ENCODE measurements around the gene TSSC4.
"Not testable (repeated sequence)": the region's sequence is repeated elsewhere in the genome, so short reads cannot be mapped to it uniquely, and the experiment has no call there.

Gene TSSC4

GRCh38 chr11:2355000-2355644 is 45.4 kb upstream of the TSSC4 start:
- Histone ChIP-seq H3K27me3 (ENCODE audit: insufficient read depth, low read length) (peaks cover 9% of the 10 kb centered on the region; the same call in 1 of the 2 replicates), H3K36me3 (ENCODE audit: insufficient read depth, low read length) (no peaks in the 10 kb centered on the region), H2AFZ (ENCODE audit: low read length) (no peak overlapping the region), H3K4me1 (ENCODE audit: insufficient read depth, low read length, severe bottlenecking) (no peaks in the 10 kb centered on the region), H3K79me2 (ENCODE audit: insufficient read depth, low read length) (no peaks in the 10 kb centered on the region), H3K27ac (ENCODE audit: low read depth, low read length, poor library complexity, severe bottlenecking) (no peak overlapping the region), H3K9ac (ENCODE audit: low read length) (no peak overlapping the region), H3K9me2 (ENCODE audit: low read depth, low read length) (no peaks in the 10 kb centered on the region), H3K9me3 (ENCODE audit: low read length) (no peaks in the 10 kb centered on the region), H3F3A (ENCODE audit: insufficient read depth, low read length) (no peaks in the 10 kb centered on the region), H4K20me1 (ENCODE audit: insufficient read depth, low read length) (no peaks in the 10 kb centered on the region), H3K4me3 (ENCODE audit: low read depth, low read length, poor library complexity, severe bottlenecking) (no peak overlapping the region), H3K4me2 (ENCODE audit: low read length) (no peak overlapping the region)
- TF ChIP-seq EZH2 (IDR thresholded peaks at IDR 0.05; ENCODE audit: borderline replicate concordance, low read length) (no peak), CTCF (IDR thresholded peaks at IDR 0.05; ENCODE audit: low read length) (no peak)

- Histone ChIP-seq H3F3A (ENCODE audit: insufficient read depth, low read length) (no peaks in the 10 kb centered on the region), H3K4me3 (ENCODE audit: low read depth, low read length, poor library complexity, severe bottlenecking) (no peak overlapping the region), H3K9ac (ENCODE audit: low read length) (no peak overlapping the region), H3K4me2 (ENCODE audit: low read length) (no peak overlapping the region), H4K20me1 (ENCODE audit: insufficient read depth, low read length) (no peaks in the 10 kb centered on the region), H3K9me3 (ENCODE audit: low read length) (no peaks in the 10 kb centered on the region), H3K36me3 (ENCODE audit: insufficient read depth, low read length) (no peaks in the 10 kb centered on the region), H3K79me2 (ENCODE audit: insufficient read depth, low read length) (no peaks in the 10 kb centered on the region), H3K4me1 (ENCODE audit: insufficient read depth, low read length, severe bottlenecking) (no peaks in the 10 kb centered on the region), H3K27me3 (ENCODE audit: insufficient read depth, low read length) (0 out of 2 replicates have a peak, but pooled peaks cover 3% of the 10 kb centered on the region), H3K9me2 (ENCODE audit: low read depth, low read length) (no peaks in the 10 kb centered on the region), H3K27ac (ENCODE audit: low read depth, low read length, poor library complexity, severe bottlenecking) (no peak overlapping the region), H2AFZ (ENCODE audit: low read length) (no peak overlapping the region)
- TF ChIP-seq CTCF (IDR thresholded peaks at IDR 0.05; ENCODE audit: low read length): no peak
- TF ChIP-seq EZH2 (IDR thresholded peaks at IDR 0.05; ENCODE audit: borderline replicate concordance, low read length): no peak
Measured at GRCh38 chr11:2357246-2357645, 43.3 kb upstream of the TSSC4 start.

GRCh38 chr11:2357651-2358050 is 42.9 kb upstream of the TSSC4 start:
- not testable (repeated sequence) for H3K9me3 ChIP-seq (ENCODE audit: low read length); H3K27ac ChIP-seq (ENCODE audit: low read depth, low read length, poor library complexity, severe bottlenecking); H3K79me2 ChIP-seq (ENCODE audit: insufficient read depth, low read length); H2AFZ ChIP-seq (ENCODE audit: low read length); H3K4me3 ChIP-seq (ENCODE audit: low read depth, low read length, poor library complexity, severe bottlenecking); H3K4me1 ChIP-seq (ENCODE audit: insufficient read depth, low read length, severe bottlenecking); H4K20me1 ChIP-seq (ENCODE audit: insufficient read depth, low read length); H3K4me2 ChIP-seq (ENCODE audit: low read length); H3K36me3 ChIP-seq (ENCODE audit: insufficient read depth, low read length); H3F3A ChIP-seq (ENCODE audit: insufficient read depth, low read length); H3K9ac ChIP-seq (ENCODE audit: low read length); H3K9me2 ChIP-seq (ENCODE audit: low read depth, low read length); H3K27me3 ChIP-seq (ENCODE audit: insufficient read depth, low read length)

GRCh38 chr11:2358754-2359442 is 41.7 kb upstream of the TSSC4 start:
- no peaks in the 10 kb centered on the region for H3K9me3 ChIP-seq (ENCODE audit: low read length)
- H3K27ac ChIP-seq (ENCODE audit: low read depth, low read length, poor library complexity, severe bottlenecking): no peak overlapping the region
- H3K4me2 ChIP-seq (ENCODE audit: low read length): no peak overlapping the region
- H4K20me1 ChIP-seq (ENCODE audit: insufficient read depth, low read length): no peaks in the 10 kb centered on the region
- no peaks in the 10 kb centered on the region for H3K79me2 ChIP-seq (ENCODE audit: insufficient read depth, low read length)
- H3K4me3 ChIP-seq (ENCODE audit: low read depth, low read length, poor library complexity, severe bottlenecking): no peak overlapping the region
- no peak overlapping the region for H3K9ac ChIP-seq (ENCODE audit: low read length)
- no peaks in the 10 kb centered on the region for H3K36me3 ChIP-seq (ENCODE audit: insufficient read depth, low read length)
- H3K4me1 ChIP-seq (ENCODE audit: insufficient read depth, low read length, severe bottlenecking): no peaks in the 10 kb centered on the region
- no peak for TF ChIP-seq CTCF (IDR thresholded peaks at IDR 0.05; ENCODE audit: low read length)
- TF ChIP-seq EZH2 (IDR thresholded peaks at IDR 0.05; ENCODE audit: borderline replicate concordance, low read length): no peak
- H3K27me3 ChIP-seq (ENCODE audit: insufficient read depth, low read length): no peaks in the 10 kb centered on the region
- H2AFZ ChIP-seq (ENCODE audit: low read length): no peak overlapping the region
- no peaks in the 10 kb centered on the region for H3F3A ChIP-seq (ENCODE audit: insufficient read depth, low read length)
- no peaks in the 10 kb centered on the region for H3K9me2 ChIP-seq (ENCODE audit: low read depth, low read length)
